H9 (cell line): Measurements from ENCODE around the gene MUC21. TPM values are rescaled to one million over a fixed set of nuclear protein-coding genes. Genes with fewer than 3 reads are reported as not detected.

Source experiments
- DNase-seq: peaks from one replicate; pipeline ENCODE4 v3.0.0-alpha.2; 2017
- H2AFZ ChIP-seq: one replicate; pipeline ENCODE4 v1.6.1; 2013; ENCODE audit warnings: mild to moderate bottlenecking, low read length, control low read depth, moderate library complexity
- H2AK5ac ChIP-seq: 2 replicates; pipeline ENCODE4 v1.6.1; 2013; ENCODE audit warnings: low read length, control low read depth, mixed read lengths; ENCODE audit not compliant: insufficient read length
- H2BK120ac ChIP-seq: one replicate; pipeline ENCODE4 v1.6.1; 2013; ENCODE audit warnings: low read depth, mild to moderate bottlenecking, low read length, control low read depth, inconsistent platforms; ENCODE audit not compliant: poor library complexity, severe bottlenecking
- H2BK12ac ChIP-seq: 2 replicates; pipeline ENCODE4 v1.6.1; 2013; ENCODE audit warnings: low read length, control low read depth, mixed read lengths, low read depth; ENCODE audit not compliant: insufficient read length
- H2BK15ac ChIP-seq: 2 replicates; pipeline ENCODE4 v1.6.1; 2013; ENCODE audit warnings: low read depth, low read length, control low read depth
- H2BK20ac ChIP-seq: one replicate; pipeline ENCODE4 v1.6.1; 2013; ENCODE audit warnings: low read depth, mild to moderate bottlenecking, low read length, control low read depth, inconsistent platforms; ENCODE audit not compliant: poor library complexity, severe bottlenecking
- H2BK5ac ChIP-seq: 2 replicates; pipeline ENCODE4 v1.6.1; 2013; ENCODE audit warnings: low read length, control low read depth, mixed read lengths; ENCODE audit not compliant: insufficient read length
- H3K14ac ChIP-seq: 2 replicates; pipeline ENCODE4 v1.6.1; 2013; ENCODE audit warnings: low read length, control low read depth; ENCODE audit not compliant: insufficient read depth
- H3K18ac ChIP-seq: 2 replicates; pipeline ENCODE4 v1.6.1; 2013; ENCODE audit warnings: low read depth, mild to moderate bottlenecking, mixed read lengths, low read length, control low read depth; ENCODE audit not compliant: insufficient read length
- H3K23ac ChIP-seq: 2 replicates; pipeline ENCODE4 v1.6.1; 2013; ENCODE audit warnings: low read length, control low read depth, mixed read lengths, low read depth; ENCODE audit not compliant: insufficient read length
- H3K23me2 ChIP-seq: 2 replicates; pipeline ENCODE4 v1.6.1; 2013; ENCODE audit warnings: low read depth, mild to moderate bottlenecking, mixed read lengths, low read length, control low read depth; ENCODE audit not compliant: insufficient read length, poor library complexity, severe bottlenecking
- H3K27ac ChIP-seq: 2 replicates; pipeline ENCODE4 v1.5.1; 2013; ENCODE audit warnings: low read length, control low read depth, mixed read lengths, low read depth; ENCODE audit not compliant: insufficient read length
- H3K27me3 ChIP-seq: 2 replicates; pipeline ENCODE4 v1.6.1; 2013; ENCODE audit warnings: low read length, control low read depth, inconsistent platforms; ENCODE audit not compliant: insufficient read depth
- H3K4ac ChIP-seq: 2 replicates; pipeline ENCODE4 v1.6.1; 2013; ENCODE audit warnings: low read depth, mild to moderate bottlenecking, control low read depth, inconsistent platforms, low read length, moderate library complexity
- H3K4me1 ChIP-seq: 2 replicates; pipeline ENCODE4 v1.6.1; 2013; ENCODE audit warnings: low read length, control low read depth, inconsistent platforms; ENCODE audit not compliant: insufficient read depth
- H3K4me2 ChIP-seq: 2 replicates; pipeline ENCODE4 v1.6.1; 2013; ENCODE audit warnings: low read length, control low read depth, mixed read lengths; ENCODE audit not compliant: insufficient read length, insufficient read depth
- H3K56ac ChIP-seq: 2 replicates; pipeline ENCODE4 v1.6.1; 2013; ENCODE audit warnings: low read depth, mild to moderate bottlenecking, mixed read lengths, low read length, control low read depth; ENCODE audit not compliant: insufficient read length
- H3K79me1 ChIP-seq: 2 replicates; pipeline ENCODE4 v1.6.1; 2013; ENCODE audit warnings: low read depth, mild to moderate bottlenecking, moderate library complexity, low read length, control low read depth, inconsistent platforms; ENCODE audit not compliant: insufficient read depth, poor library complexity, severe bottlenecking
- H3K79me2 ChIP-seq: 2 replicates; pipeline ENCODE4 v1.6.1; 2013; ENCODE audit warnings: low read length, control low read depth, inconsistent platforms; ENCODE audit not compliant: insufficient read depth
- H3K9ac ChIP-seq: 2 replicates; pipeline ENCODE4 v1.6.1; 2013; ENCODE audit warnings: low read length, control low read depth, mixed read lengths; ENCODE audit not compliant: insufficient read length; ENCODE audit errors: extremely low read depth
- H3K9me3 ChIP-seq: one replicate; pipeline ENCODE4 v1.6.1; 2013; ENCODE audit warnings: low read depth, low read length, inconsistent platforms; ENCODE audit not compliant: control insufficient read depth
- H3T11ph ChIP-seq: one replicate; pipeline ENCODE4 v1.6.1; 2013; ENCODE audit warnings: mild to moderate bottlenecking, low read length, control low read depth, inconsistent platforms
- H4K20me1 ChIP-seq: one replicate; pipeline ENCODE4 v1.6.1; 2013; ENCODE audit not compliant: control insufficient read depth, insufficient read length, insufficient read depth
- H4K5ac ChIP-seq: 2 replicates; pipeline ENCODE4 v1.6.1; 2013; ENCODE audit warnings: low read depth, mild to moderate bottlenecking, mixed read lengths, low read length, control low read depth; ENCODE audit not compliant: insufficient read length
- H4K8ac ChIP-seq: replicated peaks from 2 replicates; pipeline ENCODE4 v1.6.1; 2013; ENCODE audit warnings: low read length, control low read depth, mixed read lengths, low read depth; ENCODE audit not compliant: insufficient read length
- H4K91ac ChIP-seq: 2 replicates; pipeline ENCODE4 v1.6.1; 2013; ENCODE audit warnings: low read depth, mild to moderate bottlenecking, moderate library complexity, mixed read lengths, low read length, control low read depth; ENCODE audit not compliant: insufficient read length
- H3K27ac Mint-ChIP-seq, 3 experiments: 2 replicates in 2 of 3; 3 replicates in 1 of 3; pipeline ENCODE4 v1.8.0; 2020 to 2021; ENCODE audit warnings: mixed read lengths in 3 of 3, mild to moderate bottlenecking in 1 of 3, moderate library complexity in 1 of 3
- H3K27me3 Mint-ChIP-seq: 2 replicates; pipeline ENCODE4 v1.8.0; 2021; ENCODE audit warnings: low read depth, mild to moderate bottlenecking, moderate library complexity, mixed read lengths
- H3K36me3 Mint-ChIP-seq, 3 experiments: 2 replicates in 2 of 3; 3 replicates in 1 of 3; pipeline ENCODE4 v1.8.0; 2020 to 2021; ENCODE audit warnings: low read depth in 3 of 3, mixed read lengths in 3 of 3; ENCODE audit not compliant: insufficient read depth in 1 of 3
- H3K4me1 Mint-ChIP-seq, 2 experiments: 2 replicates each; pipeline ENCODE4 v1.8.0; 2020; ENCODE audit warnings: mixed read lengths in 2 of 2
- H3K4me3 Mint-ChIP-seq, 2 experiments: 2 replicates in 1 of 2; 3 replicates in 1 of 2; pipeline ENCODE4 v1.8.0; 2020 to 2021; ENCODE audit warnings: mild to moderate bottlenecking in 2 of 2, mixed read lengths in 2 of 2, moderate library complexity in 1 of 2
- H3K9me3 Mint-ChIP-seq, 2 experiments: 2 replicates in 1 of 2; 3 replicates in 1 of 2; pipeline ENCODE4 v1.8.0; 2020; ENCODE audit warnings: mild to moderate bottlenecking in 2 of 2, mixed read lengths in 2 of 2, moderate library complexity in 1 of 2
- CTCF ChIP-seq: fragments of 200-600 bp; sonication (generic); conservative IDR thresholded peaks from 3 replicates; pipeline ENCODE4 v1.8.0; 2021; ENCODE audit warnings: antibody characterized with exemption, mild to moderate bottlenecking
- WGBS: extraction: QIAGEN DNeasy Blood & Tissue Kit; methylation state at CpG from one replicate; pipeline ENCODE4 v1.1.7; 2013; ENCODE audit warnings: missing lambda C conversion rate, low lambda C conversion rate, mixed read lengths; ENCODE audit not compliant: insufficient read length; ENCODE audit errors: extremely low coverage; 5-methylcytosine and 5-hydroxymethylcytosine counted together
- total RNA-seq: library from RNA; stranded (reverse); gene quantifications from 2 replicates; pipeline ENCODE4 v1.2.1, GENCODE V29; 2021

Gene MUC21
- total RNA-seq, 1 experiment from 2014 or later = not detected

- Histone ChIP-seq H4K91ac (no peak overlapping the region), H2BK120ac (no peak overlapping the region), H3K27me3 (no peaks in the 10 kb centered on the region), H3K27ac (no peak overlapping the region), H3K9me3 (no peaks in the 10 kb centered on the region), H4K8ac (no peak overlapping the region), H3K79me1 (no peaks in the 10 kb centered on the region), H3K4me1 (no peaks in the 10 kb centered on the region; the same call in 1 of the 2 replicates), H2BK5ac (no peak overlapping the region), H2BK20ac (no peak overlapping the region), H2AFZ (no peak overlapping the region), H3K4me2 (no peak overlapping the region), H3K23ac (no peak overlapping the region), H3K23me2 (no peaks in the 10 kb centered on the region), H3T11ph (no peak overlapping the region), H3K9ac (no peak overlapping the region), H3K14ac (no peak overlapping the region), H2AK5ac (no peak overlapping the region), H4K5ac (no peak overlapping the region), H4K20me1 (no peaks in the 10 kb centered on the region), H2BK15ac (no peak overlapping the region), H3K56ac (no peak overlapping the region), H3K79me2 (no peaks in the 10 kb centered on the region), H3K4ac (no peak overlapping the region), H3K18ac (no peak overlapping the region), H2BK12ac (no peak overlapping the region)
- Mint-ChIP-seq H3K4me3 (no peak overlapping the region), H3K36me3 (no peaks in the 10 kb centered on the region), H3K9me3 (no peaks in the 10 kb centered on the region; a peak in 1 of 5 replicates), H3K4me1 (peaks cover 2 to 5% of the 10 kb centered on the region in 2 experiments; a peak in 3 of 4 replicates), H3K27me3 (peaks cover 5% of the 10 kb centered on the region), H3K27ac (no peak overlapping the region)
- no peak for DNase-seq
- TF ChIP-seq CTCF = no peak
- WGBS = no CpG with 5 or more reads among the region's 8 CpGs
These were observed 55.0 kb downstream of the MUC21 start for GRCh38 chr6:31038559-31038958.

Other genes with a start within 250 kb of the MUC21 start
- gene FLOT1, start 241.0 kb upstream of the MUC21 start, total RNA-seq = 107 and 111 TPM in 2 replicates
- 42.9 and 43.5 TPM in 2 replicates for gene IER3, start 239.2 kb upstream of the MUC21 start, total RNA-seq
- 254 and 258 TPM in 2 replicates for gene DDR1, start 99.2 kb upstream of the MUC21 start, total RNA-seq
- 58.2 and 60.8 TPM in 2 replicates for gene GTF2H4, start 75.5 kb upstream of the MUC21 start, total RNA-seq
- 61.9 and 68.2 TPM in 2 replicates for gene VARS2, start 69.5 kb upstream of the MUC21 start, total RNA-seq
- not detected in 2 replicates for gene SFTA2, start 51.5 kb upstream of the MUC21 start, total RNA-seq
- gene MUCL3, start 42.7 kb upstream of the MUC21 start, total RNA-seq = 0.15 and 0.20 TPM in 2 replicates
- not detected in 2 replicates for gene MUC22, start 26.8 kb downstream of the MUC21 start, total RNA-seq
- gene C6orf15, start 128.9 kb downstream of the MUC21 start, total RNA-seq = not detected in 2 replicates
- gene PSORS1C1, start 131.1 kb downstream of the MUC21 start, total RNA-seq = 0.48 TPM in 2 replicates
- gene CDSN, start 136.7 kb downstream of the MUC21 start, total RNA-seq = not detected in 2 replicates
- gene PSORS1C2, start 155.3 kb downstream of the MUC21 start, total RNA-seq = 0.31 and 0.33 TPM in 2 replicates
- gene CCHCR1, start 174.1 kb downstream of the MUC21 start, total RNA-seq = 42.7 and 45.5 TPM in 2 replicates
- 15.0 and 16.5 TPM in 2 replicates for gene TCF19, start 174.9 kb downstream of the MUC21 start, total RNA-seq
- 2,134 TPM in 2 replicates for gene POU5F1, start 187.0 kb downstream of the MUC21 start, total RNA-seq